ENCODE measurements around the gene NBPF26.
A peak's percentile ranks its signal among the peaks of the same experiment; 100 is the strongest.
"Not testable (repeated sequence)": the region's sequence is repeated elsewhere in the genome, so short reads cannot be mapped to it uniquely, and the experiment has no call there.

DNA sequence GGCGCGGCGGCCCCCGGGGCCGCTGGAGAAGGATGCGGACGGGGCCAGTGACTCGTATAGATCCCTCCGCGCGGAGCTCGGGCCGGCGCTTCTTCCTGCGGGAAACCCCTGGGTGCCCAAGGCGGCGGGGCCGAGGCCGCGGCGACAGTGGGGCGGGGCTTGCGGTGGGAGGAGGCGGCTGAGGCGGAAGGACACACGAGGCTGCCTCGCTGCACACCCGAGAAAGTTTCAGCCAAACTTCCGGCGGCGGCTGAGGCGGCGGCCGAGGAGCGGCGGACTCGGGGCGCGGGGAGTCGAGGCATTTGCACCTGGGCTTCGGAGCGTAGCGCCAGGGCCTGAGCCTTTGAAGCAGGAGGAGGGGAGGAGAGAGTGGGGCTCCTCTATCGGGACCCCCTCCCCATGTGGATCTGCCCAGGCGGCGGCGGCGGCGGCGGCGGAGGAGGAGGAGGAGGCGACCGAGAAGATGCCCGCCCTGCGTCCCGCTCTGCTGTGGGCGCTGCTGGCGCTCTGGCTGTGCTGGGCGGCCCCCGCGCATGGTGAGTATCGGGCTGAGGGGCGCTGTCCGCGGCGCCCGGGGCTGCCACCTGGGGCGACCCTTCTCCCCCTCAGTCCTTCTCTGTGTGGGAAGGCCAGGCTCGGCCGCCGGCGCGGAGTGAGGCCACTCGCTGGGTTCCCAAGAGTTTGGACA lies at the start of gene NBPF26:
- TF ChIP-seq CTCF (IDR thresholded peaks at IDR 0.05) = not testable (repeated sequence)
- TF ChIP-seq POLR2A (IDR thresholded peaks at IDR 0.05) = peak; percentile 55
- TF ChIP-seq POLR2AphosphoS5 (IDR thresholded peaks at IDR 0.05) = peak; percentile 32
